Vagina (tissue), 2 donors: Measurements from ENCODE around the gene PANK1.

Experiments used
- CTCF ChIP-seq, 3 experiments: fragments of 450-650 bp in 2 of 3; fragments of 200-600 bp in 1 of 3; sonication (generic) in 1 of 3; IDR thresholded peaks; one replicate each; pipeline ENCODE4 v1.5.1; 2017 to 2019; ENCODE audit warnings: antibody characterized with exemption in 3 of 3, mild to moderate bottlenecking in 2 of 3, moderate library complexity in 2 of 3
- POLR2A ChIP-seq, 2 donors: fragments of 450-650 bp; IDR thresholded peaks; one replicate each; pipeline ENCODE4 v1.6.1; 2017; ENCODE audit warnings: antibody characterized with exemption in 2 of 2, mild to moderate bottlenecking in 2 of 2, moderate library complexity in 2 of 2
- POLR2AphosphoS5 ChIP-seq, 2 donors: sonication (generic); formaldehyde crosslinking; IDR thresholded peaks; one replicate each; pipeline ENCODE4 v1.9.0; 2017; ENCODE audit warnings: antibody characterized with exemption in 2 of 2, mild to moderate bottlenecking in 2 of 2, low read depth in 1 of 2; ENCODE audit not compliant: insufficient read depth in 1 of 2

GRCh38 chr10:89540420-89540949, 104.6 kb downstream of the PANK1 start:
- TF ChIP-seq CTCF (IDR thresholded peaks at IDR 0.05): no peak
- no peak for TF ChIP-seq POLR2A (IDR thresholded peaks at IDR 0.05)
- TF ChIP-seq POLR2AphosphoS5 (IDR thresholded peaks at IDR 0.05; ENCODE audit: insufficient read depth in 1 of 2, low read depth in 1 of 2): no peak
